MV-4-11 (cell line): ENCODE results near the gene ZMAT3.
"Not testable (repeated sequence)": the region's sequence is repeated elsewhere in the genome, so short reads cannot be mapped to it uniquely, and the experiment has no call there.

Source experiments
- DNase-seq: peaks from one replicate; lab custom pipeline; 2025; lab: John Stamatoyannopoulos, UW

ZMAT3 gene

GRCh38 chr3:179068779-179069530 lies 2.7 kb downstream of the ZMAT3 start:
- DNase-seq: peak; percentile 36

GRCh38 chr3:179067839-179068238 lies 3.8 kb downstream of the ZMAT3 start:
- no peak for DNase-seq

- no peak for DNase-seq
Measured at GRCh38 chr3:179067291-179067690, 4.3 kb downstream of the ZMAT3 start.

- DNase-seq: no peak
Measured at GRCh38 chr3:179063945-179064560, 7.6 kb downstream of the ZMAT3 start.

DNA sequence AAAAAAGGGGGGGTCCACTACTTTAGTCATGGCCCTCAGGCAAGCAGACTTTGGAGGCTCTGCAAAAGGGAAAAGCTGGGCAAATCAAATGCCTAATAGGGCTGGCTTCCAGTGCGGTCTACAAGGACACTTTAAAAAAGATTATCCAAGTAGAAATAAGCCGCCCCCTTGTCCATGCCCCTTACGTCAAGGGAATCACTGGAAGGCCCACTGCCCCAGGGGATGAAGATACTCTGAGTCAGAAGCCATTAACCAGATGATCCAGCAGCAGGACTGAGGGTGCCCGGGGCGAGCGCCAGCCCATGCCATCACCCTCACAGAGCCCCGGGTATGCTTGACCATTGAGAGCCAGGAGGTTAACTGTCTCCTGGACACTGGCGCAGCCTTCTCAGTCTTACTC lies 15.3 kb downstream of the ZMAT3 start:
- no peak for DNase-seq

DNA sequence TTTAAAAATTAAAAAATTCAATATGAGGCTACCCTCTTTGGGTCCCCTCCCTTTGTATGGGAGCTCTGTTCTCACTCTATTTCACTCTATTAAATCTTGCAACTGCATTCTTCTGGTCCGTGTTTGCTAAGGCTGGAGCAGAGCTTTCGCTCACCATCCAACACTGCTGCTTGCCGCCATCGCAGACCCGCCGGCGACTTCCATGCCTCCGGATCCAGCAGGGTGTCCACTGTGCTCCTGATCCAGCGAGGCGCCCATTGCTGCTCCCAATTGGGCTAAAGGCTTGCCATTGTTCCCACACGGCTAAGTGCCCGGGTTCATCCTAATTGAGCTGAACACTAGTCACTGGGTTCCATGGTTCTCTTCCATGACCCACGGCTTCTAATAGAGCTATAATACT lies 17.0 kb downstream of the ZMAT3 start:
- not testable (repeated sequence) for DNase-seq

DNA sequence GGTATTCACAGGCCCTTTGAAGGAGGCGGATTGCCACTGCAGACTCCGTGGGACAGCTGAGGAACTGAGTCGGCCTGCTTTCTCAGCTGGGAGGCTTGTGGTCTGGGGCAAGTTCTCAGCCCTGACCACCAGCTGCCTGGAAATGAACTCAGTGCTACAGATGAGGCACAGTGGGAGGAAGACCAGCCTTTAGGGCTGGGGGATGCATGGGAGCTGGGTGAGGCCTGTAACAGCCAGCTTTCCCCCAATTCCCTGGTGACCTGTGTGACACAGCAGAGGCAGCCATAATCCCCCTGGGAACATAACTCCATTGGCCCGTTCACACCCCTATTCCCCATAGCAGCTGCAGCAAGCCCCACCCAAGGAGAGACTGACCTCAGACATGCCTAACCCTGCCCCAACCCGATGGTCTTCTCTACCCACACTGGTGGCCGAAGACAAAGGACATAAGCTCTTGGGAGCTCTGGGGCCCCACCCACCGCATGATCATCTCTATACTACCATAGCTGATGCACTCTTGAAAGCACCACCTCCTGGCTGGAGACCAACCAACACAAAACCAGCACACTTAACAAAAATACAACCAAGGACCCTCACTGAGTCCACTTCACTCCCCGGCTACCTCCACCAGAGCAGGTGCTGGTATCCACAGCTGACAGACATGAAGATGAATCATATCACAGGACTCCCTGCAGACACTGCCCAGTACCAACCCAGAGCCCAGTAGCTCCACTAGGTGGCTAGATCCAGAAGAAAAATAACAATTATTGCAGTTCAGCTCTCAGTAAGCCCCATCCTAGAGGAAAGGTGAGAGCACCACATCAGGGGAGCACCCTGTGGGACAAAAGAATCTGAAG lies 24.9 kb downstream of the ZMAT3 start:
- DNase-seq: peak; percentile 1

DNA sequence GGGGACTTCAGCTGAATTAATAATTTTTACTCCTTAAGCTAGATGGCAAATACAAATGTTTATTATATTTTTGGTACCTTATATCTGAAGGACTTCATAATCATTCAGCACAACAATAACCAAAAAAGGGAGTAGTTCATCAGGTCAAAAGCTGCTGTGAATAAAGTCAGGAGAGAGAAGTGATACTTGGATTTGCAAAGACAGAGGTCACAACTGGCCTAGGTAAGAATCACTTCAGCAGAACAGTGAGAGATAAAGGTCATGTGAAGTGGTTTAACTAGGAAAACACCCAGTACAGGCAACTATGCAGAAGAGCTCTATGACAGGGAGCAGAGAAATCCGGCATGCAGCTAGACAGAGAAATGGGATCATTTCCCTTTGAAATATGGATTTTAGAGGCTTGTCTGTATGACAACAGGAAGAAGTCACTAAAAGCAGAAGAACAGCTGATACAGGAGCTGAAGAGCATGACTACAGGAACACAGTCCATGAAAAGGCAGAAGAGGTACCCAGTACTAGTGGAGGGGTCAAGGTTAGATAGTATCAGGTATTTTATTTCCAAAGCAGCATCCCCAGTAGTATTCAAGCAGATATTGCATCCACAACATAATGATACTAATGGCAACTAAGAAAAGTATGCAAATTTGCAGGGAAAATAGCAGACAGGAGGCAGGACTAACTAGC lies 25.7 kb downstream of the ZMAT3 start:
- peak; percentile 22 for DNase-seq

DNA sequence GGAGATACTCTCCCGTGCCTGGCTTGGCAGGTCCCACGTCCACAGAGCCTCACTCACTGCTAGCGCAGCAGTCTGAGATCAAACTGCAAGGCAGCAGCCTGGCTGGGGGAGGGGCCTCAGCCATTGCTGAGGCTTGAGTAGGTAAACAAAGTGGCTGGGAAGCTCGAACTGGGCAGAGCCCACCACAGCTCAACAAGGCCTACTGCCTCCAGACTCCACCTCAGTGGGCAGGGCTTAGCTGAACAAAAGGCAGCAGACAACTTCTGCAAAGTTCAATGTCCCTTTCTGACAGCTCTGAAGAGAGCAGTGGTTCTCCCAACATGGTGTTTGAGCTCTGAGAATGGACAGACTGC lies 32.7 kb downstream of the ZMAT3 start:
- not testable (repeated sequence) for DNase-seq

GRCh38 chr3:179038216-179038898 lies 33.3 kb downstream of the ZMAT3 start:
- DNase-seq: no peak

- DNase-seq: peak; percentile 50
Measured at GRCh38 chr3:179037351-179037750, 34.3 kb downstream of the ZMAT3 start.

DNA sequence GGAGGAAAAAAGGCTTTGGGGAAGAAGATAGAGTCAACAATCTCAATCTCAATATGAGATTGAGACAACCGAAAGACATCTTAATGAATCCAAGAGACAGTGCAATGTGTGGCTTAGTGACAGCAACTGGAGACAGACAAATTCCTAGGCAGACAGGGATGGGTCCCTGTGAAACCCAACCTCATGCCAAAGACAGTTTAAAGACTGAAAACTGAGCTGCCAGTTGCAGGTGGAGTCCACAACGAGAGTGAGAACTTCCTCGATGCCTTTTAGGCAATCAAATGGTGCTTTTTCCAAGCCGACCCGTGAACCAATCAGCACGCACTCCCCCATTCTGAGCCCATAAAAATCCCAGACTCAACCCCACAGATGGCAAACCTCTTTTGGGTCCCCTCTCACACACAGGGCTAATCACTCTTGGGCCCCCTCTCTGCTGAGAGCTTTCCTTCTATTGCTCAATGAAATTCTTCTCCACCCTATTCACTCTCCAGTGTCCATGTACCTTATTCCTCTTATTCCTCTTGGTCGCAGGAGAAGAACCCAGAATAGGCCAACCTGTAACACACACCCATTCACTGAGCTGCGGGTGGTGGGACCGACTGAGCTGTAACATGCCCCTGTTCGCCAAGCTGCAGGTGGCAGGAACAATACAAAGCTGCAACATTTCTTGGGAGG lies 34.8 kb downstream of the ZMAT3 start:
- no peak for DNase-seq

DNA sequence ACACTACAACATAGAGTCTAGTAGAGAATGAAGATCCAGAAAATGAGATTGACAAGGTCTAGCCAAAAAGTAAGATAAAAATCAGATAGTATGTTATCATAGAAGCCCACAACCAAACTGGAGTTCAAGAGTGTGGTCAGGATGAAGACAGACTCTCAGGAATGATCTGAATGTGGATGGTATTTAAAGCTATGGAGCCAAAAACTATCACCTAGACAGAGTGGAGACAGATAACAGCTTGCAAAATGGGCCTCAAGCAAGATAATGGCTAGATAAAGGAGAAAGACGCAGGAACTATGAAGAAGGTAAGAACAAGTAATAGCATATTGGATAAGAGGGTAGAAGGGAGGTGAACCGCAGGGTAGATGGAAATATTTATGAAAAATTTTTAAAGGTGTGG lies 35.4 kb downstream of the ZMAT3 start:
- no peak for DNase-seq

GRCh38 chr3:179035232-179035631 lies 36.4 kb downstream of the ZMAT3 start:
- DNase-seq: no peak

GRCh38 chr3:179033304-179033657 lies 38.3 kb downstream of the ZMAT3 start:
- DNase-seq: not testable (repeated sequence)

DNA sequence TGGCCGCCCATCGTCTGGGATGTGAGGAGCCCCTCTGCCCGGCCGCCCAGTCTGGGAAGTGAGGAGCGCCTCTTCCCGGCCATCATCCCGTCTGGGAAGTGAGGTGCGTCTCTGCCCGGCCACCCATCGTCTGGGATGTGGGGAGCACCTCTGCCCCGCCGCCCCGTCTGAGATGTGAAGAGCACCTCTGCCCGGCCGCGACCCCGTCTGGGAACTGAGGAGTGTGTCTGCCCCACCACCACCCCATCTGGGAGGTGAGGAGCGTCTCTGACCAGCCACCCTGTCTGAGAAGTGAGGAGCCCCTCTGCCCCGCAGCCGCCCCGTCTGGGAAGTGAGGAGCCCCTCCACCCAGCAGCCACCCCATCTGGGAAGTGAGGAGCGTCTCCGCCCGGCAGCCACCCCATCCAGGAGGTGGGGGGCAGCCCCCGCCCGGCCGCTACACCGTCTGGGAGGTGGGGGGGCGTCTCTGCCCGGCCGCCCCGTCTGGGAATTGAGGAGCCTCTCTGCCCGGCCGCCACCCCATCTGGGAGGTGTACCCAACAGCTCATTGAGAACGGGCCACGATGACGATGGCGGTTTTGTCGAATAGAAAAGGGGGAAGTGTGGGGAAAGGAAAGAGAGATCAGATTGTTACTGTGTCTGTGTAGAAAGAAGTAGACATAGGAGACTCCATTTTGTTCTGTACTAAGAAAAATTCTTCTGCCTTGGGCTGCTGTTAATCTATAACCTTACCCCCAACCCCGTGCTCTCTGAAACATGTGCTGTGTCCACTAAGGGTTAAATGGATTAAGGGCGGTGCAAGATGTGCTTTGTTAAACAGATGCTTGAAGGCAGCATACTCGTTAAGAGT lies 38.9 kb downstream of the ZMAT3 start:
- DNase-seq: not testable (repeated sequence)

GRCh38 chr3:179029096-179029495 lies 42.5 kb downstream of the ZMAT3 start:
- no peak for DNase-seq

DNA sequence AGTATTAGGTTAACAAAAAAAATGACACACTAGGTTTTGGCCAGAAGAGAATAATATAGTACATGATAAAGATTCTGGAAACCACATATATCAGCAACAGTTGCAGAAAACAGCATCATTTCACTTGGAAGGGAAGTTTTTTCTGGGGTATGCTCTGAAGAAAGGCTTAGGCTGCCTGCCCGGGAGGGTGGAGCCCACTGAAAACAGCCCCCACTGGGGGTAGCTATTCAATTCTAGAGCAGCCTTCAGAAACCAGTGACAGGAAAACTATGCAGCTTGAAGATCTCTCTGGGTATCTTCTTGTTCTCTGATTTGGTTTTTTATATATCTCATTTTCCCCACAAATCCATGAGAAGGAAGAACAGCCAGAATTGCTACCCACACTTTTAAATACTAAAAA lies 43.2 kb downstream of the ZMAT3 start:
- DNase-seq: no peak

- no peak for DNase-seq
Measured at GRCh38 chr3:179027326-179027900, 44.2 kb downstream of the ZMAT3 start.

- DNase-seq: no peak
Measured at GRCh38 chr3:179026636-179027035, 45.0 kb downstream of the ZMAT3 start.
